SKM-1 treated with dmso at 0.1 percent for 144 hours (cell line): ENCODE results near the gene CDH7.

ENCODE experiments used
- DNase-seq: peaks from one replicate; lab custom pipeline; 2025; ENCODE audit not compliant: unreplicated experiment; lab: John Stamatoyannopoulos, UW

The CDH7 gene

GRCh38 chr18:65750389-65751154, at the start of gene CDH7:
CDH7 (plus strand) TSS chr18:65751012; CDS start chr18:65762843, 11,831 bp downstream.
- DNase-seq, result no peak

GRCh38 chr18:65704046-65704445, 46.8 kb upstream of the CDH7 start:
- DNase-seq, result no peak

GRCh38 chr18:65706646-65707045, 44.2 kb upstream of the CDH7 start:
- DNase-seq, result no peak

GRCh38 chr18:65711493-65711892, 39.3 kb upstream of the CDH7 start:
- DNase-seq, result no peak

- DNase-seq, result no peak
These were observed 29.2 kb upstream of the CDH7 start for GRCh38 chr18:65721619-65722018.

GRCh38 chr18:65725251-65726050, 25.4 kb upstream of the CDH7 start:
- DNase-seq, result no peak

GRCh38 chr18:65735155-65735554, 15.7 kb upstream of the CDH7 start:
- DNase-seq, result no peak

- DNase-seq, result no peak
These were observed 13.3 kb upstream of the CDH7 start for GRCh38 chr18:65737471-65737955.

GRCh38 chr18:65746936-65747335, 3.9 kb upstream of the CDH7 start:
- no peak for DNase-seq

- DNase-seq, result no peak
These were observed 2.5 kb upstream of the CDH7 start for GRCh38 chr18:65748321-65748720.

- no peak for DNase-seq
These were observed 971 bp upstream of the CDH7 start for GRCh38 chr18:65749841-65750240.

- no peak for DNase-seq
These were observed 608 bp downstream of the CDH7 start for GRCh38 chr18:65751155-65752085.

GRCh38 chr18:65752625-65753325, 2.0 kb downstream of the CDH7 start:
- no peak for DNase-seq

GRCh38 chr18:65753520-65753919, 2.7 kb downstream of the CDH7 start:
- peak; percentile 54 for DNase-seq

- no peak for DNase-seq
These were observed 3.3 kb downstream of the CDH7 start for GRCh38 chr18:65754121-65754520.

GRCh38 chr18:65755616-65756015, 4.8 kb downstream of the CDH7 start:
- no peak for DNase-seq

- no peak for DNase-seq
These were observed 9.6 kb downstream of the CDH7 start for GRCh38 chr18:65760457-65760856.

- DNase-seq, result no peak
These were observed 11.0 kb downstream of the CDH7 start for GRCh38 chr18:65761636-65762295.

- DNase-seq, result no peak
These were observed 11.7 kb downstream of the CDH7 start for GRCh38 chr18:65762556-65762955.

GRCh38 chr18:65767406-65767805, 16.6 kb downstream of the CDH7 start:
- DNase-seq, result no peak
